CD4-positive, CD25-positive, alpha-beta regulatory T cell (primary cell): ENCODE data around the gene PHF3. TPM values are rescaled to one million over a fixed set of nuclear protein-coding genes. Genes with fewer than 3 reads are reported as not detected.
"Not testable (repeated sequence)": the region's sequence is repeated elsewhere in the genome, so short reads cannot be mapped to it uniquely, and the experiment has no call there.

Experiments used
- ATAC-seq, 2 donors: fragments of 150-1000 bp; cut with Tn5 transposase; one replicate each; pipeline ENCODE4 v1.10.0; 2021; ENCODE audit warnings: low read depth in 2 of 2, moderate number of reproducible peaks in 2 of 2, moderate library complexity in 1 of 2
- DNase-seq, 3 donors: peaks; one replicate each; pipeline versions ENCODE4 v3.0.0 to v3.0.0-alpha.2; 2012 to 2022; ENCODE audit warnings: mixed read lengths in 1 of 3
- H3K27ac ChIP-seq: one replicate; pipeline ENCODE4 v1.7.0; 2013; ENCODE audit warnings: mild to moderate bottlenecking, low read length; ENCODE audit not compliant: insufficient read depth, poor library complexity, severe bottlenecking
- H3K27me3 ChIP-seq: one replicate; pipeline ENCODE4 v1.7.0; 2013; ENCODE audit warnings: low read length; ENCODE audit not compliant: control insufficient read depth, insufficient read depth
- H3K36me3 ChIP-seq: one replicate; pipeline ENCODE4 v1.7.0; 2013; ENCODE audit warnings: mild to moderate bottlenecking, low read length, moderate library complexity; ENCODE audit not compliant: control insufficient read depth, insufficient read depth
- H3K4me1 ChIP-seq: 2 replicates; pipeline ENCODE4 v1.7.0; 2013; ENCODE audit warnings: mild to moderate bottlenecking, low read length; ENCODE audit not compliant: insufficient read depth, control insufficient read depth, poor library complexity, severe bottlenecking
- H3K4me3 ChIP-seq: one replicate; pipeline ENCODE4 v1.7.0; 2013; ENCODE audit warnings: low read depth, mild to moderate bottlenecking, low read length, moderate library complexity
- H3K9me3 ChIP-seq, 2 experiments: 1 replicate in 1 of 2; 2 replicates in 1 of 2; pipeline ENCODE4 v1.7.0; 2013; ENCODE audit warnings: low read length in 2 of 2, mild to moderate bottlenecking in 1 of 2, moderate library complexity in 1 of 2; ENCODE audit not compliant: control insufficient read depth in 2 of 2
- H3K27ac Mint-ChIP-seq, 3 donors: one replicate each; pipeline ENCODE4 v1.8.0; 2020 to 2022; ENCODE audit warnings: mild to moderate bottlenecking in 3 of 3, mixed read lengths in 3 of 3, moderate library complexity in 2 of 3
- H3K27me3 Mint-ChIP-seq: one replicate; pipeline ENCODE4 v1.8.0; 2022; ENCODE audit warnings: mild to moderate bottlenecking, mixed read lengths
- H3K36me3 Mint-ChIP-seq: one replicate; pipeline ENCODE4 v1.8.0; 2020; ENCODE audit warnings: mixed read lengths
- H3K4me1 Mint-ChIP-seq, 4 donors: one replicate each; pipeline ENCODE4 v1.8.0; 2020 to 2022; ENCODE audit warnings: mixed read lengths in 4 of 4, mild to moderate bottlenecking in 1 of 4
- H3K4me3 Mint-ChIP-seq, 4 donors: one replicate each; pipeline ENCODE4 v1.8.0; 2020 to 2022; ENCODE audit warnings: mild to moderate bottlenecking in 4 of 4, mixed read lengths in 4 of 4, moderate library complexity in 3 of 4
- H3K9me3 Mint-ChIP-seq, 7 donors: one replicate each; pipeline ENCODE4 v1.8.0; 2020 to 2022; ENCODE audit warnings: mixed read lengths in 7 of 7, mild to moderate bottlenecking in 3 of 7, moderate library complexity in 2 of 7
- polyA plus RNA-seq, 4 donors: library from polyadenylated mRNA; unstranded; fragments of 300-500 nt; fragmentation: Illumina TruSeq; gene quantifications; one replicate each; pipeline ENCODE4 v1.2.3, GENCODE V29; 2021
- total RNA-seq: library from RNA; stranded (reverse); gene quantifications from one replicate; pipeline ENCODE4 v1.2.3, GENCODE V29; 2022

Gene PHF3
- total and polyA plus RNA-seq, 5 donors from 2014 or later = 19.4 to 103 (median 23.0) TPM

DNA sequence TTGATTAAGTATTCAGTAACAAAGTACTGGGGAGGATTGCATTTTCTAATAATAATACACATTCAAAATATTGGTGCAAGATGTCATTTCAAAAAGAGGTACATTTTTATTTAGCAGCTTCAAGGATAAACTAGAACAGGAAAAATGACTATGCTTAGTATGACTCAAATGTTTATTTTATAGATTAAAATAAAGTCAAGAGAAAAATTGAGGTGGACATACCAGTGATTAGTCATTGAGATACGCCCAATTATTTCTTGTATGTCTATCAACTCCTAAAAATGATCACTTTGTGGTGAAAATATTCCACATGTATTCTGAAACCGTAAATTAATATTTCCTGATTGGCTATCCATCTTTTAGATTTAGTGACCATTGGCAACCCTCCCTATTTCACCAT is 96.7 kb downstream of the PHF3 start:
- no peaks in the 10 kb centered on the region for H3K27me3 Mint-ChIP-seq
- Histone ChIP-seq H3K9me3 (no peaks in the 10 kb centered on the region), H3K36me3 (no peaks in the 10 kb centered on the region), H3K4me3 (no peak overlapping the region), H3K27ac (no peak overlapping the region), H3K27me3 (no peaks in the 10 kb centered on the region), H3K4me1 (no peaks in the 10 kb centered on the region)
- H3K9me3 Mint-ChIP-seq = peaks cover 0 to 5% (median 1%) of the 10 kb centered on the region in 7 donors
- DNase-seq = no peak
- H3K4me3 Mint-ChIP-seq = no peak overlapping the region
- peaks cover 0 to 6% (median 4%) of the 10 kb centered on the region in 4 donors for H3K4me1 Mint-ChIP-seq
- no peak overlapping the region for H3K27ac Mint-ChIP-seq
- no peaks in the 10 kb centered on the region for H3K36me3 Mint-ChIP-seq
- no peak for ATAC-seq

- Mint-ChIP-seq H3K4me1 (peaks cover 0 to 3% (median 1%) of the 10 kb centered on the region in 4 donors), H3K9me3 (peaks cover 0 to 10% (median 1%) of the 10 kb centered on the region in 7 donors), H3K36me3 (no peaks in the 10 kb centered on the region), H3K27ac (no peak overlapping the region), H3K4me3 (no peak overlapping the region), H3K27me3 (peaks cover 4% of the 10 kb centered on the region)
- Histone ChIP-seq H3K4me1 (no peaks in the 10 kb centered on the region), H3K27ac (no peak overlapping the region), H3K27me3 (no peaks in the 10 kb centered on the region), H3K4me3 (no peak overlapping the region), H3K9me3 (no peaks in the 10 kb centered on the region), H3K36me3 (no peaks in the 10 kb centered on the region)
- DNase-seq (no peak), ATAC-seq (no peak)
These were observed 99.3 kb downstream of the PHF3 start for GRCh38 chr6:63734923-63735322.

DNA sequence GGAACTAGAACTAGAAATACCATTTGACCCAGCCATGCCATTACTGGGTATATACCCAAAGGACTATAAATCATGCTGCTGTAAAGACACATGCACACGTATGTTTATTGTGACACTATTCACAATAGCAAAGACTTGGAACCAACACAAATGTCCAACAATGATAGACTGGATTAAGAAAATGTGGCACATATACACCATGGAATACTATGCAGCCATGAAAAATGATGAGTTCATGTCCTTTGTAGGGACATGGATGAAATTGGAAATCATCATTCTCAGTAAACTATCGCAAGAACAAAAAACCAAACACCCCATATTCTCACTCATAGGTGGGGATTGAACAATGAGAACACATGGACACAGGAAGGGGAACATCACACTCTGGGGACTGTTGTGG is 102.6 kb downstream of the PHF3 start:
- H3K36me3 Mint-ChIP-seq, H3K4me1 Mint-ChIP-seq, H3K27me3 Mint-ChIP-seq, H3K4me3 Mint-ChIP-seq, H3K27me3 ChIP-seq, DNase-seq, H3K4me3 ChIP-seq, H3K4me1 ChIP-seq, H3K9me3 ChIP-seq, ATAC-seq, H3K27ac Mint-ChIP-seq, H3K27ac ChIP-seq, H3K36me3 ChIP-seq: not testable (repeated sequence)
- H3K9me3 Mint-ChIP-seq = peaks cover 0 to 10% (median 2%) of the 10 kb centered on the region in 7 donors

DNA sequence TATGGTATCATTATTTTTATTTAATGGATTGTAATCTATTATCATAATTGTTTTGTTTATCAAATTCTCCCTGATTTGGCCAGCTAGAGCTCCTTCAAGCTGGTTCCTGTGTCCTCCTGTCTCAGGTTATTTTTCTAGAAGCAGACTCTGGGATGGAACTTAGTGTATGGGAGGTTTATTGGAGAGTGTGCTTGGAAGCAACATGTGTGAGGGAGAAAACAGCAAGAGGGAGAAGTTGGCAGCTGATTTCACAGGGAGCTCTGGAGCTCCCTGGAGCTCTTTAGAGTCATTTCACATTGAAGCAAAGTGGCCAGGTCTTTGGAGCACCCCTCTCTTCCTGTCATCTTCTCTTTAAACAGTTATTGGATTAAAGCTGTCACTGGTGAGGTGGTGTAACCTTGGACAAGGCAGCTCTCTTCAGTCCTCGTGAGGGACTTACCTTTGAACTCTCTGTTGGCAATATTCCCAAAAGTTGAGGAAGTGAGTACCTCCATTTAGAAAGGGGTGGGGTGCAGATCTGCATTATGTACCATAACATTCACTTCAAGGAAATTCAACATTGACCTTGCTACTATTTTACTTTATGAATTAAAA is 103.6 kb downstream of the PHF3 start:
- H3K27ac ChIP-seq = no peak overlapping the region
- no peaks in the 10 kb centered on the region for H3K27me3 ChIP-seq
- Mint-ChIP-seq H3K36me3 (no peaks in the 10 kb centered on the region), H3K4me3 (no peak overlapping the region), H3K27ac (no peak overlapping the region), H3K9me3 (peaks cover 0 to 10% (median 2%) of the 10 kb centered on the region in 7 donors), H3K4me1 (peaks cover 0 to 3% (median 0%) of the 10 kb centered on the region in 4 donors), H3K27me3 (peaks cover 4% of the 10 kb centered on the region)
- ATAC-seq (no peak), DNase-seq (no peak)
- H3K4me1 ChIP-seq = no peaks in the 10 kb centered on the region
- no peak overlapping the region for H3K4me3 ChIP-seq
- no peaks in the 10 kb centered on the region for H3K36me3 ChIP-seq
- no peaks in the 10 kb centered on the region for H3K9me3 ChIP-seq

GRCh38 chr6:63740709-63741108 is 105.1 kb downstream of the PHF3 start:
- Mint-ChIP-seq H3K4me3 (no peak overlapping the region), H3K27me3 (peaks cover 4% of the 10 kb centered on the region), H3K9me3 (peaks cover 0 to 6% (median 0%) of the 10 kb centered on the region in 7 donors), H3K4me1 (no peaks in the 10 kb centered on the region), H3K36me3 (no peaks in the 10 kb centered on the region), H3K27ac (no peak overlapping the region)
- DNase-seq = no peak
- Histone ChIP-seq H3K27me3 (no peaks in the 10 kb centered on the region), H3K4me1 (no peaks in the 10 kb centered on the region), H3K9me3 (no peaks in the 10 kb centered on the region), H3K36me3 (no peaks in the 10 kb centered on the region), H3K27ac (no peak overlapping the region), H3K4me3 (no peak overlapping the region)
- no peak for ATAC-seq

DNA sequence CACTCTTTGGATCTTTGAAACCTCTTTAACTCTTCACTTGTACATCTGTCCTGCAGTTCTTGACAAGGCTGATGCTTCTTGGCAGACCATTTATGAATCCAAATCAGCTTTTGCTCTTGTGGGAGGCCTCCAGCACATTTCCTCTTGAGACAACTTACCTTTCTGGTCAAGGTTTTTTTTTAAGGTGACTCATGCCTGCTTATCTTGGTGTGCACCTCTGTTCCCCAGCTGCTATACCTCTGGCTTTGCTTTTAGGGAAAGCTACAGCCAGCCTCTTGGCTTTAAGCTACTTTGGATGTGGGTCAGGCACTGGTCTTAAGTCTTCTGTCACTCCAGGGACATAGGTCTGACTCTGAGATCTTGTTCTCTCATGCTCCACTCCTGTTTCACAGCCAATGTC is 106.5 kb downstream of the PHF3 start:
- Mint-ChIP-seq H3K27ac (no peak overlapping the region), H3K4me3 (no peak overlapping the region), H3K27me3 (peaks cover 4% of the 10 kb centered on the region), H3K9me3 (peaks cover 0 to 10% (median 2%) of the 10 kb centered on the region in 7 donors), H3K4me1 (no peaks in the 10 kb centered on the region), H3K36me3 (no peaks in the 10 kb centered on the region)
- H3K27me3 ChIP-seq = no peaks in the 10 kb centered on the region
- DNase-seq = no peak
- no peaks in the 10 kb centered on the region for H3K36me3 ChIP-seq
- no peaks in the 10 kb centered on the region for H3K9me3 ChIP-seq
- ATAC-seq = no peak
- no peak overlapping the region for H3K27ac ChIP-seq
- no peaks in the 10 kb centered on the region for H3K4me1 ChIP-seq
- H3K4me3 ChIP-seq = no peak overlapping the region

- H3K4me1 Mint-ChIP-seq = no peaks in the 10 kb centered on the region
- DNase-seq (no peak), ATAC-seq (no peak)
- Histone ChIP-seq H3K4me3 (no peak overlapping the region), H3K9me3 (no peaks in the 10 kb centered on the region), H3K4me1 (no peaks in the 10 kb centered on the region), H3K27ac (no peak overlapping the region), H3K27me3 (no peaks in the 10 kb centered on the region), H3K36me3 (no peaks in the 10 kb centered on the region)
- H3K4me3 Mint-ChIP-seq = no peak overlapping the region
- peaks cover 5% of the 10 kb centered on the region for H3K27me3 Mint-ChIP-seq
- H3K9me3 Mint-ChIP-seq = peaks cover 0 to 12% (median 2%) of the 10 kb centered on the region in 7 donors
- H3K36me3 Mint-ChIP-seq = no peaks in the 10 kb centered on the region
- no peak overlapping the region for H3K27ac Mint-ChIP-seq
These were observed 108.1 kb downstream of the PHF3 start for GRCh38 chr6:63743691-63744090.

GRCh38 chr6:63744810-63745209 is 109.2 kb downstream of the PHF3 start:
- Histone ChIP-seq H3K27me3 (no peaks in the 10 kb centered on the region), H3K4me1 (no peaks in the 10 kb centered on the region), H3K36me3 (no peaks in the 10 kb centered on the region), H3K9me3 (no peaks in the 10 kb centered on the region), H3K4me3 (no peak overlapping the region), H3K27ac (no peak overlapping the region)
- ATAC-seq (no peak), DNase-seq (no peak)
- Mint-ChIP-seq H3K4me1 (no peaks in the 10 kb centered on the region), H3K27me3 (peaks cover 8% of the 10 kb centered on the region), H3K36me3 (peaks cover 7% of the 10 kb centered on the region), H3K9me3 (peaks cover 0 to 8% (median 2%) of the 10 kb centered on the region in 7 donors), H3K4me3 (no peak overlapping the region), H3K27ac (no peak overlapping the region)
